Large intestine (tissue), 3 donors: ENCODE measurements around the gene OR2V2. TPM values are rescaled to one million over a fixed set of nuclear protein-coding genes. Genes with fewer than 3 reads are reported as not detected.

ENCODE experiments used
- DNase-seq, 2 donors: peaks; one replicate each; pipeline versions ENCODE4 v3.0.0 to v3.0.0-alpha.2; 2013
- H3K27ac ChIP-seq: one replicate; pipeline ENCODE4 v1.5.1; 2013; ENCODE audit warnings: low read length
- H3K27me3 ChIP-seq: 2 replicates; pipeline ENCODE4 v1.6.1; 2013; ENCODE audit warnings: low read length; ENCODE audit not compliant: control insufficient read depth, insufficient read depth
- H3K36me3 ChIP-seq: 2 replicates; pipeline ENCODE4 v1.6.1; 2013; ENCODE audit warnings: low read length; ENCODE audit not compliant: control insufficient read depth, insufficient read depth
- H3K4me1 ChIP-seq: one replicate; pipeline ENCODE4 v1.6.1; 2013; ENCODE audit warnings: low read length; ENCODE audit not compliant: control insufficient read depth, insufficient read depth
- H3K4me3 ChIP-seq: one replicate; pipeline ENCODE4 v1.5.1; 2013; ENCODE audit warnings: low read length
- H3K9me3 ChIP-seq: one replicate; pipeline ENCODE4 v1.6.1; 2013; ENCODE audit warnings: mild to moderate bottlenecking, low read depth, low read length, moderate library complexity; ENCODE audit not compliant: control insufficient read depth
- WGBS: methylation state at CpG from one replicate; pipeline ENCODE4 v1.1.5; 2013; ENCODE audit warnings: low lambda C conversion rate; ENCODE audit not compliant: insufficient coverage; 5-methylcytosine and 5-hydroxymethylcytosine counted together
- polyA plus RNA-seq: library from polyadenylated mRNA; unstranded; fragments of 120-200 nt; gene quantifications from one replicate; pipeline ENCODE4 v1.2.1, GENCODE V29; 2013

Gene OR2V2
- polyA plus RNA-seq, 1 donor, result not detected

DNA sequence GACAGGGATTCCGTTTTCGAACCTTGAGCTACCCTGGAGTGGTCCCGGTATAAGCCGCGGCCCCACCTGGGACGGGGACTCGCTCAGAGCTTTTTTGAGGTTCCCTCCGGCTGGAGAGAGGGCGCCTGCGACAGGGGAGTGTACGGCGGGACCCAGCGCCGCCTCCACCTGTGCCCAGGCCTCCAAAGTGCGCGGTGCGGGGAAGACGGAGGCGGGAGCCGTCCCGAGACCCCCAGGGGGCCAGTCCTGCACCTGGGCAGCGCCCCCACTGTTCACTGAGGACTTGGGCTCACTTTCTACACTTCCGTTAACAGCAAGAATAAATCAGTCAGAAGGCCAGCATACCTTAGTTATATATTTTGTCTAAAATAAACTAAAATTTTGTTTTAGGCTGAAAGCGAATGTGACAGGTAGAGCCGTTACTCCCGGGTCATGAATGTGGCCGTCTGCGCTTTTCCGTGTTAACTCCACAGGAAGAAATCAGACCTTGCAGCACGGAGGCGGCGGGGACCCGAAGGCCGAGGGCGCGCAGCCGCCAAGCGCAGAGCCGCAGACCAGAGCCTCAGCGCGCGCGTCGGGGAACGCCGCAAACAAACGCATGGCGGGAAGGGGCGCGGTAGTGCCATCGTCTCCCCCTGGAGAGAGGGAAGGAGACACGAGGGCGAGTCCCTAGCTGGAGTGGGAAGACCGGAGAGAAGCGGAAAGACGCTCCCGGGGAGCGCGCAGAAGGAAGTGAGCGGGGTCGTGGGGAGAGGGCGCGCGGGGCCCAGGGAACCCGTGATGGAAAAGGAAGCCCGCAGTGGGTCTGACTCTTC lies 43.5 kb downstream of the OR2V2 start:
- DNase-seq, result peak in 1 of 2 donors; percentile 39
- H3K4me3 ChIP-seq, result peak overlapping the region; percentile 83
- WGBS, result 0% methylated on average over 10 of the region's 66 CpGs
- peaks cover 18% of the 10 kb centered on the region for H3K27me3 ChIP-seq
- H3K36me3 ChIP-seq, result no peaks in the 10 kb centered on the region
- peak overlapping the region; percentile 65 for H3K27ac ChIP-seq
- peaks cover 4% of the 10 kb centered on the region for H3K4me1 ChIP-seq
- H3K9me3 ChIP-seq, result peaks cover 6% of the 10 kb centered on the region

GRCh38 chr5:181191526-181192336 lies 44.3 kb downstream of the OR2V2 start:
- Histone ChIP-seq H3K4me3 (peak overlapping the region; percentile 83), H3K36me3 (no peaks in the 10 kb centered on the region), H3K9me3 (peaks cover 6% of the 10 kb centered on the region), H3K27ac (peak overlapping the region; percentile 65), H3K4me1 (peaks cover 4% of the 10 kb centered on the region), H3K27me3 (peaks cover 17% of the 10 kb centered on the region)
- DNase-seq, result peak; percentile 95 to 97
- 0% methylated on average over 1 of the region's 64 CpGs for WGBS

- H3K9me3 ChIP-seq, result peaks cover 6% of the 10 kb centered on the region
- peak overlapping the region; percentile 83 for H3K4me3 ChIP-seq
- no peaks in the 10 kb centered on the region for H3K36me3 ChIP-seq
- H3K27me3 ChIP-seq, result peaks cover 17% of the 10 kb centered on the region
- H3K27ac ChIP-seq, result peak overlapping the region; percentile 65
- WGBS, result no CpG with 5 or more reads among the region's 12 CpGs
- DNase-seq, result peak in 1 of 2 donors; percentile 33
- peaks cover 4% of the 10 kb centered on the region for H3K4me1 ChIP-seq
Measured at GRCh38 chr5:181192337-181193046, 45.1 kb downstream of the OR2V2 start.

GRCh38 chr5:181193656-181194055 lies 46.3 kb downstream of the OR2V2 start:
- H3K27me3 ChIP-seq, result peaks cover 24% of the 10 kb centered on the region
- WGBS, result no CpG with 5 or more reads among the region's 2 CpGs
- peaks cover 4% of the 10 kb centered on the region for H3K4me1 ChIP-seq
- no peak overlapping the region for H3K27ac ChIP-seq
- H3K4me3 ChIP-seq, result no peak overlapping the region
- DNase-seq, result no peak
- no peaks in the 10 kb centered on the region for H3K36me3 ChIP-seq
- H3K9me3 ChIP-seq, result peaks cover 6% of the 10 kb centered on the region

DNA sequence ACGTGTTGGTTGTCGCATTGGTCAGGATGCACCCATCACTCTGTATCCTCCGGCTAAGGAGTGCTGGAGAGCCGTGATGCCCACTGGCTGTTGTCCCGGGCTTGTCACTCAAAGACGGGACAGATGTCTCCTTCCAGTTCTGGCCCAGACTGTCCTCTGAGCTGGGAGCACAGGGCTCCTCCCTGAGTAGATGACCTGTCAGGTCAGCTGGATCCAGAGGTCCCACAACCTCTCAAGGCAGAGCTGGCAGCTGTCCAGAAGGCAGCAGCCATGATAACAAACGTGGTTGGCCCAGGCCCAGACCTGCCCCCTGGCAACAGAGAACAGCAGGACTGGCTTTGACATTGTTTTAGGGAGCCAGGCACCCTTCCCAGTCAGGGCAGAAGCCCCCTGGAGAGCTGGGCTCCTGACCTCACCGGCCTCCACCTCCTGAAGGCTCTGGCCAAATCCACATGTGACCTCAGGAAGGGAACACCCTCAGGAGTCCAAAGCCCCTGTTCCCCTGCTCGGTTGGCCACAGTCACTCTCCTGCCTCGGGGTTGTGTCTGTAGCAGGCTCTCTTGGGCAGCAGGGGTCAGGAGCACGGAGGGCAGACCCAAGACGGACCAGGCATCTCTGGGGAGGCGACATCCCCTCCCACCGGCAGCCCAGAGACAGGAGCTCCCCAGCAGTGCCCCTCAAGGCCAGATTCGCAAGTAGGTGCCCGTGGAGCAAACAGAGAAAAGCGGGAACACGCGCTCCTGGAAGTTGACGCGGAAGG lies 47.3 kb downstream of the OR2V2 start:
- Histone ChIP-seq H3K4me3 (no peak overlapping the region), H3K9me3 (peaks cover 6% of the 10 kb centered on the region), H3K4me1 (peaks cover 4% of the 10 kb centered on the region), H3K27ac (no peak overlapping the region), H3K36me3 (no peaks in the 10 kb centered on the region), H3K27me3 (peaks cover 26% of the 10 kb centered on the region)
- no CpG with 5 or more reads among the region's 21 CpGs for WGBS
- DNase-seq, result no peak

DNA sequence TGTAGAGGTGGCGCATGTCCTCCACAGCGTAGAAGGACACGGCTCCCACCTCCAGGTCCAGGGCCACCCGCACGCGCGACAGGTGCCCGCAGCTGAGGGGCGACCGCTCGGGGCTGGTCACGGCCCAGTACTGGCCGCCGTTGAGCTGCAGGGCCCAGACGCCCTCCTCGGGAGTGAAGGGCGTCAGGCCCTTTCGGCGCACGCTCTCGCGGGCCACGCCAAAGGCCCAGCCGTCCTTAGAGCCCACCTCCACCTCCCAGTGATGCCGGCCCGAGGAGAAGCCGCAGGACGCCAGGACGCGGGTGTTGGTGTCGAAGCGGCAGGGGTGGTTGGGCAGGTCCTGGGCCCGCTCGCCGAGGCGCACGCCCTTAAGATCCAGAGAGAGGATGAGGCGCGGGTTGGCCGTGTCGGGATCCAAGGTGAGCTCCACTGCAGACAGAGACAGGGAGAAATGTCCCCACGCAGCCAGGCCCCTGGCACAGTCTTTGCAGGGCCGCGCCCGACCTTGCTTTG lies 47.9 kb downstream of the OR2V2 start:
- WGBS, result no CpG with 5 or more reads among the region's 45 CpGs
- no peaks in the 10 kb centered on the region for H3K36me3 ChIP-seq
- H3K27me3 ChIP-seq, result peaks cover 32% of the 10 kb centered on the region
- DNase-seq, result no peak
- H3K4me1 ChIP-seq, result peaks cover 4% of the 10 kb centered on the region
- no peak overlapping the region for H3K27ac ChIP-seq
- peaks cover 6% of the 10 kb centered on the region for H3K9me3 ChIP-seq
- H3K4me3 ChIP-seq, result no peak overlapping the region

DNA sequence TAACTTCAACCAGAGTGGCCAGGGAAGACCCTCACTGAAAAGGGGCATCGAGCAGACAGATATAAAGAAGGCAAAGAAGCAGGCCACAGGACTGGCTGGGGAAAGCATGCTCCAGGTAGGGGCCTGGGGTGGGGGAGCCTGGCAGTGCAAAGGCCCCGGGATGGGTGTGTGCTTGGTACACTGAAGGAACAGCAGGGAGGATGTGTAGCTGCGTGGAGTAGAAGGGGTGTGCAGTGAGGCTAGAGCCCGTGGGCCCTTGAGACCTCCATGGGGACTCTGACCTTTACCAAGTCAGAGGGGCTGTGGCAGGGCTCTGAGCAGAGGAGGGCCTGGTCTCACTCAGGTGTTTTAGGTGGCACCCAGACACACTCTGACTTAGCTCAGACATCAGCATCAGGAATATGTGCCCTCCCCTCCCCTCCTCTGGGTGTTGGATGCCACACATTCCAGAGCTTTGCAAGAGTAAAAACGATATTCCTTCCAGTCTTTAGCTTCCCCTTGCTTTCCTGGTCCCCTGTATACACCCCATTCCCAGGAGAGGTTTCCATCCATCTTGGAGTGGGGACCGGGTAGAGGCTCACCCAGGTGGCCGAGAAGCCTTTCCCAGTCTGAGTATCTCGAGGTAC lies 50.1 kb downstream of the OR2V2 start:
- Histone ChIP-seq H3K27ac (no peak overlapping the region), H3K9me3 (peaks cover 6% of the 10 kb centered on the region), H3K36me3 (no peaks in the 10 kb centered on the region), H3K4me1 (peaks cover under 1% of the 10 kb centered on the region), H3K27me3 (peaks cover 46% of the 10 kb centered on the region), H3K4me3 (no peak overlapping the region)
- no CpG with 5 or more reads among the region's 8 CpGs for WGBS
- DNase-seq, result no peak

DNA sequence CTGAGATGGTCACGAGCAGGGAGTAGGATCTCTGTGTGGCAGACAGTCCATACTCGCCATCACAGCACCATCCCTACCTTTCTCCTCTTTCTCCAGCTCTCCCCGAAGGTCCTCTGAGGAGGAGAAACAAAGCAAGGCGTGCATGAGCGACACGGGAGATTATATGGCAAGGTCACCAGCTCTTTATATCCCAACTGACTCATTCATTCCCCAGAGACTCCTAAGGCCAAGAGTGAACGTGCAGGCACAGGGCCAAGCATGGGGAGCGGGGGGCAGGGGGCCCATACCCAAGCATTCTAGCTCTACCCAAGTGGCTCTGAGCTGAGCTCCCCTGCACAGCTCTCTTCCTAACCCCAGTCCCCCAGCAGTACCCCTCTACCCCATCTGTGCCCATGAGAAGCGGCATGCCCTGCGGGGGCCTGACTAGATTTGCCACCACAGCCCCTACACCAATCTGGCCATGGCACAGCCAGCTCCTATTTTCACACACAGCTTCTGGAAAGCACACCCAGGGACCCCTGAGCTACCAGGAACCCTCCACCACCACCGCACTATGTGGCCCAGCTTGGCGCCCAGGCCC lies 50.8 kb downstream of the OR2V2 start:
- H3K27ac ChIP-seq, result no peak overlapping the region
- H3K36me3 ChIP-seq, result no peaks in the 10 kb centered on the region
- peaks cover 52% of the 10 kb centered on the region for H3K27me3 ChIP-seq
- WGBS, result no CpG with 5 or more reads among the region's 12 CpGs
- H3K4me3 ChIP-seq, result no peak overlapping the region
- no peaks in the 10 kb centered on the region for H3K4me1 ChIP-seq
- peaks cover 6% of the 10 kb centered on the region for H3K9me3 ChIP-seq
- DNase-seq, result no peak

DNA sequence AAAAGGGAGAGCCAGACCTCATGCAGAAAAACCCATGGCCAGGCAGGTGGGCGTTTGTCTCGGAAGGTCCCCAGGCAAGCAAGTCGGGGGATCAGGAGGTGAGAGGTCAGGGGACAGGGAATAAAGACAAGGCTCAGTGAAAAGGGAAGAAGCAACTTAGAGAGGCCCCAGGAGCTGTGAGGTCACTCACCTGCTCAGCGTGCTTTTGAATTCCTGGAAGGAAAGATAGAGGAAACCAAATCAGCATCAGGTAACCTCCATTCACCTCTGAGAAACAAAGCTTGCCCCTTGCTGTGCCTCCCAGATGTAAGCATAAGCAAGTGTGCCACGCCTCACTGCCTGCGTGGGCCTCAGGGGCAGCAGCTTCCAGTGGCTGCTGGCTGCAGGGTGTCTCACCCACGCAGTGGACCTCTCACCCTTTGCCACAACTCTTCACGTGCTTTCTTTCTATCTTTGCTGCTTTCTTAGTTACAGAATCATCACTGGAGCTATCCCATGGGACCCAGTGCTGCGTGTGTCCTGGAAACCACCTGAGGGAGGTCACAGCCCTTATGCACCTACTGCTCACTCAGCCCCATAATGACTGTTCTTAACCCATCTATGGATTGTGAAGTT lies 51.6 kb downstream of the OR2V2 start:
- no CpG with 5 or more reads among the region's 9 CpGs for WGBS
- Histone ChIP-seq H3K9me3 (peaks cover 8% of the 10 kb centered on the region), H3K27ac (no peak overlapping the region), H3K4me1 (peaks cover 6% of the 10 kb centered on the region), H3K36me3 (no peaks in the 10 kb centered on the region), H3K27me3 (peaks cover 61% of the 10 kb centered on the region), H3K4me3 (no peak overlapping the region)
- no peak for DNase-seq
